Kidney epithelial cell (primary cell): Measurements from ENCODE around the gene PURA. TPM values are rescaled to one million over a fixed set of nuclear protein-coding genes. Genes with fewer than 3 reads are reported as not detected.
"Not testable (repeated sequence)": the region's sequence is repeated elsewhere in the genome, so short reads cannot be mapped to it uniquely, and the experiment has no call there.

ENCODE experiments used
- DNase-seq: peaks from one replicate; pipeline ENCODE4 v3.0.0-alpha.2; 2010; ENCODE audit warnings: low read depth
- H3K27me3 ChIP-seq: 2 replicates; pipeline ENCODE4 v1.6.0; 2011; ENCODE audit warnings: low read length; ENCODE audit not compliant: control insufficient read depth, insufficient read depth
- H3K36me3 ChIP-seq: 2 replicates; pipeline ENCODE4 v1.5.1; 2011; ENCODE audit warnings: low read length; ENCODE audit not compliant: control insufficient read depth, insufficient read depth
- H3K4me3 ChIP-seq: 2 replicates; pipeline ENCODE4 v1.5.1; 2011; ENCODE audit warnings: low read depth, mild to moderate bottlenecking, control low read depth, low read length
- CTCF ChIP-seq: IDR thresholded peaks from 2 replicates; pipeline ENCODE4 v1.5.1; 2011; ENCODE audit warnings: mild to moderate bottlenecking, moderate library complexity, low read length, control low read depth, inconsistent platforms; ENCODE audit not compliant: insufficient read depth, poor library complexity, severe bottlenecking
- total RNA-seq: library from RNA; depleted of rRNA; stranded (reverse); fragments of >200 nt; gene quantifications from 2 replicates; pipeline ENCODE4 v1.2.3, GENCODE V29; 2015

PURA gene
- total RNA-seq, 1 donor from 2014 or later: 7.1 TPM

- Histone ChIP-seq H3K36me3 (no peaks in the 10 kb centered on the region), H3K4me3 (no peak overlapping the region), H3K27me3 (peaks cover 2% of the 10 kb centered on the region)
- TF ChIP-seq CTCF: no peak
- no peak for DNase-seq
Observed at GRCh38 chr5:140153255-140153654, 39.3 kb downstream of the PURA start.

DNA sequence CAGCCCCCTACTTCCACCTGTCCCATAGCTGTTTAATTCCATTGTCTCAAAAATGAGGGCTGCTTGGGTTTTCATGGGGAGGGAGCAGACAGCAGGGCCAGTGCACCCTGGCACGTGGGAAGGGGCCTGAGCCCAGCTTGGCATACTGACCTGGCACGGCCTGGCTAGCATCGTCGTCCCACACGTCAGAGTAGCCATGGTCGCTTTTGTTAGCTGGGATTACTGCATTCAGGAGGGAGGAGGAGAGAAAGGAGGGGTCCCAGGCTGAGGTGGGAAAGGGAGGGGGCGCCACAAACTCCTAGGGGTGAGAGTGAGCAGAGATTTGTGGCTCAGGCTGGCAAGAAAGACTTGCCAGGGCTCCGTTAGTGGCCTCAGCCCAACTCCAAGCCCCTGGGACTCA lies 40.0 kb downstream of the PURA start:
- DNase-seq: no peak
- H3K4me3 ChIP-seq: no peak overlapping the region
- TF ChIP-seq CTCF: no peak
- peaks cover 2% of the 10 kb centered on the region for H3K27me3 ChIP-seq
- no peaks in the 10 kb centered on the region for H3K36me3 ChIP-seq

DNA sequence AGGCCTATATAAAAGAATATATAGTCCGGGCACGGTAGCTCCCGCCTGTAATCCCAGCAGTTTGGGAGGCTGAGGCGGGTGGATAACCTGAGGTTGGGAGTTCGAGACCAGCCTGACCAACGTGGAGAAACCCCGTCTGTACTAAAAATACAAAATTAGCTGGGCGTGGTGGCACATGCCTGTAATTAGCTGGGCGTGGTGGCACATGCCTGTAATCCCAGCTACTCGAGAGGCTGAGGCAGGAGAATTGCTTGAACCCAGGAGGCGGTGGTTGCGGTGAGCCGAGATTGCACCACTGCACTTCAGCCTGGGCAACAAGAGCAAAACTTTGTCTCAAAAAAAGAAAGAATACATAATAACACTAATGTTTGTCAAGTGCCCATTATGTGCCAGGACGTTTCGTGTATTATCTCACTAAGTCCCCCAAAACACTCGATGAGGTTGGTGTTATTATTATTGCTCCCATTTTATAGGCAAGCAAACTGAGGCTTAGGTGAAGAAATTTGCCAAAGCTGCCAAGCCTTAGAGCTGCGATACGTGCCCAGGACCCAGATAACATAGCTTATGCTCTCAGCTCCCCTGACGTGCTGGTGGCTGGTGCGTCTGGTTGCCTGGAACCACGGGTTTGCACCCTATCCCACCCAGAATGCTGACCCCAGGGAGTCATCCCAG lies 40.9 kb downstream of the PURA start:
- DNase-seq, H3K36me3 ChIP-seq, H3K4me3 ChIP-seq, H3K27me3 ChIP-seq: not testable (repeated sequence)

DNA sequence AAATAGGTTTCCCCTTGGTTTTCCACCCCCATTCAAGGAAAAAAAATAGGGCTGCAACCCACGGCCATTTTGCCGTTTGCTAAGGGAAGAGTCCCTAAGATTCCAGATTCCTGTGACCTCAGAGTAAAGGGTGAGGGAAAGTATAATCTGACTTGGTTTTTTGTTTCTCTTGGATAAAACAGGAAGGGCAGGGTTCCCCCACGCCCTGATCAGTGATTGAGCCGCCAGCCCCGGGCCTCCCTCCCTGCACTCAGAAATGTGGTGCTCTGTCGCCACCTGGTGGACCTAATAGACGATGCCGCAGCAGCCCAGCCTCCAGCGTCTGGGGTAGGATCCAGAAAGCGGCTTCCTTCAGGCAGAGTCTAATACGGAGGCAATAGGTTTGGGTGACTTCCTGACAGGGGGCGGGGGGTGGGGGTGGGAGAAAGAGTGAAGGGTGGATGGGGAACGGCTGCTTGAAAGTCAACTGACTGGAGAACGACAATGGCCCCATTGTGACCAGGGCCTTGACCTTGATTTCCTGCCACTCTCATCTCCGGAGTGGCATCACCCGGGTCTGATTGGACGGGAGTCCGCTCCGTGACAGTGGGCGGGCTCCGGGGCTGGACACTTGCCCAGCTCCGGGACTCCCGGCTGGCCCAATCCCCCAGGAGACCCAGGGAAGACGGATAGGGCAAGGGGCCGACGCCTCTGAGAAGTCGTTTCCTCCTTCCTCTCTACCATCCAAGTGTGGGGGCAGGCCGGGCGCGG lies 43.3 kb downstream of the PURA start:
- peak; percentile 88 for TF ChIP-seq CTCF
- Histone ChIP-seq H3K27me3 (peaks cover 2% of the 10 kb centered on the region), H3K36me3 (no peaks in the 10 kb centered on the region), H3K4me3 (peak overlapping the region; percentile 20)
- DNase-seq: no peak

DNA sequence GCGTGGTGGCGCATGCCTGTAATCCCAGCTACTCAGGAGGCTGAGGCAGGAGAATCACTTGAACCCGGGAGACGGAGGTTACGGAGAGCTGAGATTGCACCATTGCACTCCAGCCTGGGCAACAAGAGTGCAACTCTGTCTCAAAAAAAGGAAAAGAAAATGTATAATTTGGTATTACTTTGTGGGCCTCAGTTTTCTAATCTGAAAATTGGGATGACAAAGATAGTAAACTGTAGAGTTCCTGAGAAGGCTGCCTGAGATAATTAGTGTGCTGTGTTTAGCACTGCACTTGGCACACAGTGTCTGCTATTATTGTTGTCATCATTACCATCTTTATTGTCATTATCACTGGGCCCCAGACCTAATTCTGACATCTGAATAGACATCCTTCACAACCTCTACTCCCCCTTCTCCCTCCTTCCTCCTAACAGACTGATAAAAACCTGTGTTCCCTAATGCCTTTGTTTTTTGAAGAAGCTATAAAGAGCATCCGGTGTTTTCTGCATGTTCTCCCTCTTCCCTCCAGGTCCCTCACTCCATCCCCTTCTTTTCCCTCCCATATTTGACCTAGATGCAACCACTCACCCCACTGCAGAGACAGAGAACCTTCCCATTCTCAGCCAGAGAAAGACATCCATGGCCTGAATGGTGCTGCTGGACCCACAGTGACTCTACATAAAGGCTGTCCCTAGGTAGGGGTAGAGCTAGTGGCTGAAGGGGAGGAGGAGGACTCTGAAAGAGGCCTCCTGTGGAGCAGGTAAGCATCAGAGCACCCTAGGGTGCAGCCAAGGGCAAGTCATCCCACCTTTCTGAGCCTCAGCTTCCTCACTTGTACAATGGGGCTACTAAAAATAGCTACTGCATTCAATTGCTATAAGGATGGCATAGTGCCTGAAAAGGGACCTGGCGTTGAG lies 45.4 kb downstream of the PURA start:
- Histone ChIP-seq H3K4me3 (no peak overlapping the region), H3K36me3 (no peaks in the 10 kb centered on the region), H3K27me3 (peaks cover 2% of the 10 kb centered on the region)
- DNase-seq: no peak
- no peak for TF ChIP-seq CTCF

DNA sequence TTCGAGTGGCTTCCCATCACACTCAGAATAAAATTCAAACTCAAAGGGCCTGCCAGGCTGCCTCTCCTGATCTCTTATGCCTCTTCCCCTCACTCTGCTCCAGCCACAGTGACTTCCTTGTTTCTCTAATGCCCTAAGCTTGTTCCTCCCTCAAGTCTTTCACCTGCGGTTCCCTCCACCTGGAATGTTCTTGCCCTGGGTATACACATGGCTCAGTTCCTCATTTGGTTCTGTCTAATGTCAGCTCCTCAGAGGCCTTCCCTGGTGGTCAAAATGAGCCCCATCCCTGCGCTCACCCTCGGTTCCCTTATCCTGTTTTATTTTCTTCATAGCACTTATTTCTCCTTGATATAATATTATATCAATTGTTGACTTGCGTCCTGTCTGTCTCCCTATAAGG lies 48.4 kb downstream of the PURA start:
- TF ChIP-seq CTCF: no peak
- Histone ChIP-seq H3K4me3 (no peak overlapping the region), H3K27me3 (peaks cover 2% of the 10 kb centered on the region), H3K36me3 (no peaks in the 10 kb centered on the region)
- DNase-seq: no peak
